ENCODE measurements around the gene YARS1. TPM values are rescaled to one million over a fixed set of nuclear protein-coding genes. Genes with fewer than 3 reads are reported as not detected.

The YARS1 gene
- total and polyA plus RNA-seq, 3 donors from 2014 or later = 79.8 to 110 (median 96.6) TPM

DNA sequence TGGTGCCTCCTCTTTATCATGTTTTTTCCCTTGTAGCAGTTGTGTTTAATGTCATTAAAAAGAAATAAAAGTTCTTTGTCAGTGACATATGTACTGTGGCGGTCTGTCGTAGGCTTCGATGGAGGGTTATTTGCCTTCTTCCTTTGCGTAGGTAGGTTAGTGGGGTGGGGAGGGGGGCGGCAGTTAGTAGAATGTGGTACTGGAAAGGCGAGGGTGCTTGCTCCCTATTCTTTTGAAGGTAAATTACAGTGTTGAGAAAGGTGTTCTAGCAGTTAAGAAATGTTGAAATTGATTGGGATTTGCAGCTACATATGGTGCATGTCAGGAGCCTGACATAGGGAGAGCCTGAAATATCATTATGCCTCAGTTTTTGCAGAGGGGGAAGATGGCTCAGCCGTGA lies 41.6 kb upstream of the YARS1 start:
- intact Hi-C loops (cut with DNase I; ENCODE audit: low total_unique reads) = no loop called here
- H3K4me3 ChIP-seq = no peak overlapping the region
- TF ChIP-seq, protein P1, sequence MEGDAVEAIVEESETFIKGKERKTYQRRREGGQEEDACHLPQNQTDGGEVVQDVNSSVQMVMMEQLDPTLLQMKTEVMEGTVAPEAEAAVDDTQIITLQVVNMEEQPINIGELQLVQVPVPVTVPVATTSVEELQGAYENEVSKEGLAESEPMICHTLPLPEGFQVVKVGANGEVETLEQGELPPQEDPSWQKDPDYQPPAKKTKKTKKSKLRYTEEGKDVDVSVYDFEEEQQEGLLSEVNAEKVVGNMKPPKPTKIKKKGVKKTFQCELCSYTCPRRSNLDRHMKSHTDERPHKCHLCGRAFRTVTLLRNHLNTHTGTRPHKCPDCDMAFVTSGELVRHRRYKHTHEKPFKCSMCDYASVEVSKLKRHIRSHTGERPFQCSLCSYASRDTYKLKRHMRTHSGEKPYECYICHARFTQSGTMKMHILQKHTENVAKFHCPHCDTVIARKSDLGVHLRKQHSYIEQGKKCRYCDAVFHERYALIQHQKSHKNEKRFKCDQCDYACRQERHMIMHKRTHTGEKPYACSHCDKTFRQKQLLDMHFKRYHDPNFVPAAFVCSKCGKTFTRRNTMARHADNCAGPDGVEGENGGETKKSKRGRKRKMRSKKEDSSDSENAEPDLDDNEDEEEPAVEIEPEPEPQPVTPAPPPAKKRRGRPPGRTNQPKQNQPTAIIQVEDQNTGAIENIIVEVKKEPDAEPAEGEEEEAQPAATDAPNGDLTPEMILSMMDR (IDR thresholded peaks at IDR 0.05) = no peak
- TF ChIP-seq POLR2A (IDR thresholded peaks at IDR 0.05) = no peak
- no peaks in the 10 kb centered on the region for H3K36me3 ChIP-seq (ENCODE audit: low read depth, missing control alignments)
- WGBS, 2 donors = 87 to 97% methylated on average over 7 of the region's 7 CpGs
- H3K27ac ChIP-seq = no peak overlapping the region
- no peaks in the 10 kb centered on the region for H3K27me3 ChIP-seq
- H3K4me1 ChIP-seq = no peaks in the 10 kb centered on the region
- DNase-seq = no peak
- H3K9me3 ChIP-seq = no peaks in the 10 kb centered on the region

DNA sequence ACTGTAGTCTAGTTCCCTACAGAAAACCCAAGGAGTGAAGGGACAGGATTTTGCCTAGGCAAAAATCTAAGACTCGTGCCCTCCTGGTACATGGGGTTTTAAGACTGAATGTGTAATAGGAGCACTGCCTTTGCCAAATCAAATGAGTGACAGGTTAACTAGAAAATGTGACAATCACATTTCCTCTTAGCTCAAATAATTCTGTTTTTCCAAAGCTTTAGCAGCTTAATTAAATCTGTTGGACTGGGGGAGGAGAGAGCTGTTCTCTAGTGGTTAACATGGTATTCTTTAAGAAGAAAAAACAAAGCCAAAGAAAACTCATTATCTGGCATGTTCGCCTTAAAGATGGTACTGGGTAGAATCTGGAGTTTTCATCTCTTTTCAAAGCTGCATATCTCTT lies 41.0 kb upstream of the YARS1 start:
- no peaks in the 10 kb centered on the region for H3K27me3 ChIP-seq
- no peaks in the 10 kb centered on the region for H3K9me3 ChIP-seq
- intact Hi-C loops (cut with DNase I; ENCODE audit: low total_unique reads) = no loop called here
- H3K4me1 ChIP-seq = no peaks in the 10 kb centered on the region
- no peaks in the 10 kb centered on the region for H3K36me3 ChIP-seq (ENCODE audit: low read depth, missing control alignments)
- 91 to 93% methylated on average over 2 of the region's 2 CpGs for WGBS, 2 donors
- DNase-seq = no peak
- H3K4me3 ChIP-seq = no peak overlapping the region
- no peak overlapping the region for H3K27ac ChIP-seq
- TF ChIP-seq, protein P1 (IDR thresholded peaks at IDR 0.05) = no peak
- TF ChIP-seq POLR2A (IDR thresholded peaks at IDR 0.05) = no peak

GRCh38 chr1:32855861-32856617 lies 38.9 kb upstream of the YARS1 start:
- TF ChIP-seq POLR2A (IDR thresholded peaks at IDR 0.05) = no peak
- TF ChIP-seq, protein P1 (IDR thresholded peaks at IDR 0.05) = no peak
- no peak for DNase-seq
- WGBS, 2 donors = 90 to 94% methylated on average over 13 of the region's 13 CpGs
- Histone ChIP-seq H3K36me3 (ENCODE audit: low read depth, missing control alignments) (no peaks in the 10 kb centered on the region), H3K4me3 (no peak overlapping the region), H3K4me1 (no peaks in the 10 kb centered on the region), H3K27me3 (no peaks in the 10 kb centered on the region), H3K9me3 (no peaks in the 10 kb centered on the region), H3K27ac (no peak overlapping the region)
- intact Hi-C loops (cut with DNase I; ENCODE audit: low total_unique reads) = no loop called here

- intact Hi-C loops (cut with DNase I; ENCODE audit: low total_unique reads) = no loop called here
- WGBS, 2 donors = 44 to 45% methylated on average over 2 of the region's 2 CpGs
- no peaks in the 10 kb centered on the region for H3K9me3 ChIP-seq
- TF ChIP-seq, protein P1 (IDR thresholded peaks at IDR 0.05) = no peak
- TF ChIP-seq POLR2A (IDR thresholded peaks at IDR 0.05) = no peak
- DNase-seq = no peak
- H3K4me1 ChIP-seq = no peaks in the 10 kb centered on the region
- H3K27me3 ChIP-seq = no peaks in the 10 kb centered on the region
- H3K27ac ChIP-seq = no peak overlapping the region
- H3K36me3 ChIP-seq (ENCODE audit: low read depth, missing control alignments) = no peaks in the 10 kb centered on the region
- H3K4me3 ChIP-seq = no peak overlapping the region
These were observed 31.4 kb upstream of the YARS1 start for GRCh38 chr1:32848354-32849063.
